Gastroesophageal sphincter (tissue), 4 donors: ENCODE results near the gene CIAO3. TPM values are rescaled to one million over a fixed set of nuclear protein-coding genes. Genes with fewer than 3 reads are reported as not detected.
A peak's percentile ranks its signal among the peaks of the same experiment; 100 is the strongest.

Experiments used
- ATAC-seq: fragments of 150-250 bp; one replicate; pipeline ENCODE4 v1.9.1; 2016; ENCODE audit warnings: mild to moderate bottlenecking, moderate library complexity
- H3K27ac ChIP-seq, 4 donors: fragments of 200-600 bp; sonication (generic) in 3 of 4; 1 replicate in 3 of 4; 2 replicates in 1 of 4; pipeline ENCODE4 v1.5.1; 2016 to 2019
- H3K27me3 ChIP-seq: fragments of 200-600 bp; sonication (generic); one replicate; pipeline ENCODE4 v1.5.1; 2019
- H3K36me3 ChIP-seq, 2 donors: fragments of 200-600 bp; sonication (generic); one replicate each; pipeline ENCODE4 v1.5.1; 2019; ENCODE audit warnings: control low read depth in 1 of 2
- H3K4me1 ChIP-seq, 3 donors: fragments of 200-600 bp; sonication (generic); 1 replicate in 2 of 3; 2 replicates in 1 of 3; pipeline ENCODE4 v1.5.1; 2016 to 2019; ENCODE audit warnings: control low read depth in 2 of 3
- H3K4me3 ChIP-seq, 2 donors: fragments of 200-600 bp; sonication (generic); one replicate each; pipeline ENCODE4 v1.5.1; 2019; ENCODE audit warnings: mild to moderate bottlenecking in 1 of 2, moderate library complexity in 1 of 2
- H3K9me3 ChIP-seq, 3 donors: fragments of 200-600 bp; sonication (generic); one replicate each; pipeline ENCODE4 v1.5.1; 2017 to 2019; ENCODE audit warnings: control low read depth in 2 of 3
- CTCF ChIP-seq, 4 experiments: fragments of 200-600 bp in 2 of 4; fragments of 450-650 bp in 2 of 4; sonication (generic) in 1 of 4; IDR thresholded peaks; one replicate each; pipeline ENCODE4 v1.5.1; 2017 to 2019; ENCODE audit warnings: antibody characterized with exemption in 4 of 4, mild to moderate bottlenecking in 2 of 4, moderate library complexity in 2 of 4
- EP300 ChIP-seq: sonication (generic); formaldehyde crosslinking; IDR thresholded peaks from one replicate; pipeline ENCODE4 v1.6.1; 2017; ENCODE audit warnings: antibody characterized with exemption, mild to moderate bottlenecking
- POLR2A ChIP-seq, 2 donors: fragments of 450-650 bp; IDR thresholded peaks; one replicate each; pipeline ENCODE4 v1.6.1; 2017; ENCODE audit warnings: antibody characterized with exemption in 2 of 2, mild to moderate bottlenecking in 2 of 2, moderate library complexity in 1 of 2
- POLR2AphosphoS5 ChIP-seq: sonication (generic); formaldehyde crosslinking; IDR thresholded peaks from one replicate; pipeline ENCODE4 v1.6.1; 2017; ENCODE audit warnings: antibody characterized with exemption
- WGBS, 2 donors: methylation state at CpG; one replicate each; pipeline ENCODE4 v1.1.5; 2018; ENCODE audit warnings: low coverage in 1 of 2; 5-methylcytosine and 5-hydroxymethylcytosine counted together
- total RNA-seq, 4 donors: library from RNA; depleted of rRNA; stranded (reverse); fragments of >200 nt; gene quantifications; one replicate each; pipeline ENCODE4 v1.1.0, GENCODE V29; 2016

Gene CIAO3
- total RNA-seq, 4 donors from 2014 or later: 18.5 to 46.7 (median 25.6) TPM

- H3K36me3 ChIP-seq: peaks cover 0 to 15% of the 10 kb centered on the region in 2 donors
- H3K4me3 ChIP-seq: no peak overlapping the region
- WGBS, 2 donors: 73 to 87% methylated on average over 2 to 4 of the region's 6 CpGs
- no peaks in the 10 kb centered on the region for H3K9me3 ChIP-seq
- no peak for ATAC-seq
- TF ChIP-seq EP300 (no peak), CTCF (IDR thresholded peaks at IDR 0.05) (no peak), POLR2AphosphoS5 (no peak)
- peaks cover 0 to 68% (median 32%) of the 10 kb centered on the region in 3 donors for H3K4me1 ChIP-seq
- no peak overlapping the region for H3K27ac ChIP-seq
- H3K27me3 ChIP-seq: no peaks in the 10 kb centered on the region
These were observed 21.9 kb downstream of the CIAO3 start for GRCh38 chr16:718922-719321.

DNA sequence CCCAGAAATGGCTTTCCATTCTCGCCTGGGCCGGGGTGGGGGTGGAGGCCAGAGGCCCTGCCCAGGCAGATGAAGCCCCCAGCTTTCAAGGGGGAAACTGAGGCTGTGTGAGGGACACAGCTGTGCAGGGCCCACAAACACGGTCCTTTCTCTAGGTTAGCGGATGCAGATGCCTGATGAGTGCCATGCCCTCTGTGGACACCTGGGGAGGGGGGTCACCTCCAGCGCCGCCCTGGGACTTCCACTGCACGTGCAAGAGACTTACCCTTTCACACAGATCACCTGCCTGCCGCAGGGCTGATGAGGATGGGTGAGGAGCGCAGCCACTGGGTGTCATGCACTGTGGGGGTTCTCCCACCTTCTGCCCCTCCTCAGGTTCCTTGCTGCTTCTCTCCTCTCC is 22.4 kb downstream of the CIAO3 start:
- H3K27ac ChIP-seq: no peak overlapping the region
- 92% methylated on average over 2 of the region's 9 CpGs; no CpG with 5 or more reads in 1 of the 2 donors for WGBS, 2 donors
- H3K36me3 ChIP-seq: peaks cover 0 to 15% of the 10 kb centered on the region in 2 donors
- H3K9me3 ChIP-seq: no peaks in the 10 kb centered on the region
- no peak overlapping the region for H3K4me3 ChIP-seq
- no peaks in the 10 kb centered on the region for H3K27me3 ChIP-seq
- TF ChIP-seq POLR2AphosphoS5: no peak
- no peak for TF ChIP-seq EP300
- TF ChIP-seq POLR2A (IDR thresholded peaks at IDR 0.05): no peak
- TF ChIP-seq CTCF (IDR thresholded peaks at IDR 0.05): no peak
- peaks cover 0 to 68% (median 32%) of the 10 kb centered on the region in 3 donors for H3K4me1 ChIP-seq
- no peak for ATAC-seq

DNA sequence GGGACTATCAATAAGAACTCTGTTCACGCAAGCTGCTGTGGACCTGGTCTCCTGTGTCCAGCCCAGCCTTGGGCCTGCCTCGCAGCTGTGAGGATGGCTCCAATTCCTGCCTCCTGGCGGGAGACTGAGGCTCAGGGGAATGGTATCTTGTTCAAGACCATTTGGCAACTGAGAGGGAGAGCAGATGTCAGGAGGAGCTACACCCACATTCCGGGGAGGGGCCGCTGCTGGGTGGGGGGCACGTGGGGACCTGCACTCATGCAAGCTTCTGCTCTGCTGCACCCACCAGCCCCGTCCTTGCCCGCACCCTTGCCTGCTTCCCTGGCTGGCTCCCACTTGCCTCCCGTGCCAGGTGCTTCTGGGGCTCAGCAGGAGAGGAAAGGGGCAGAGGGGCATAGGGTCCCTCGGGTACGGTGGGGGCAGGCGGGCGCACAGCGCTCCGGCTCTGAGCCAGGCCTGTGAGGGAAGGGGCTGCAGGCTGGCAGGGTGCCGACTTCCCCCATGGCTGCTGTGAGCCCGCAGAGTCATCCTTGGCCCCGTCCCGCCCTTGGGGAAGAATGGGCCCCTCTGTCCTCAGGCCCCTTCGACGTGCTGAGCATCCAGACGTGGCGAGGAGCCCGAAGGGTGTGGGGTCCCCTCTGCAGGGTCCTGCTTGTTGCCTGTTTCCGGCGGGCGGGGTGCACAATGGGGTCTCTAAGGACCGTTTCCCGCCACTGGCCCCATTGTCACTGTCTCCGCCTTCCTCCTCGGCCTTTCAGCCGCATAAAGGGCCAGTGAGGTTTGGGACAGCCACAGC is 23.1 kb downstream of the CIAO3 start:
- H3K4me1 ChIP-seq: peaks cover 0 to 68% (median 32%) of the 10 kb centered on the region in 3 donors
- no CpG with 5 or more reads among the region's 32 CpGs for WGBS, 2 donors
- peak overlapping the region in 1 of 4 donors; percentile 24 for H3K27ac ChIP-seq
- H3K9me3 ChIP-seq: no peaks in the 10 kb centered on the region
- no peak overlapping the region for H3K4me3 ChIP-seq
- H3K36me3 ChIP-seq: peaks cover 0 to 13% of the 10 kb centered on the region in 2 donors
- no peaks in the 10 kb centered on the region for H3K27me3 ChIP-seq
- TF ChIP-seq EP300 (no peak), POLR2A (IDR thresholded peaks at IDR 0.05) (no peak), POLR2AphosphoS5 (no peak), CTCF (IDR thresholded peaks at IDR 0.05) (no peak)
- ATAC-seq: no peak

GRCh38 chr16:716768-717325 is 23.9 kb downstream of the CIAO3 start:
- TF ChIP-seq POLR2AphosphoS5 (no peak), EP300 (no peak), POLR2A (IDR thresholded peaks at IDR 0.05) (no peak), CTCF (IDR thresholded peaks at IDR 0.05) (no peak)
- H3K4me1 ChIP-seq: peaks cover 0 to 62% (median 28%) of the 10 kb centered on the region in 3 donors
- peaks cover 0 to 7% of the 10 kb centered on the region in 2 donors for H3K36me3 ChIP-seq
- no peak for ATAC-seq
- WGBS, 2 donors: 92% methylated on average over 2 of the region's 29 CpGs; no CpG with 5 or more reads in 1 of the 2 donors
- peaks cover 6% of the 10 kb centered on the region for H3K27me3 ChIP-seq
- H3K9me3 ChIP-seq: no peaks in the 10 kb centered on the region
- H3K4me3 ChIP-seq: no peak overlapping the region
- H3K27ac ChIP-seq: no peak overlapping the region
